Fibroblast of lung (primary cell): ENCODE results near the gene NHS. TPM values are rescaled to one million over a fixed set of nuclear protein-coding genes. Genes with fewer than 3 reads are reported as not detected.
A peak's percentile ranks its signal among the peaks of the same experiment; 100 is the strongest.

Source experiments
- DNase-seq, 2 donors: peaks; one replicate each; pipeline versions ENCODE4 v3.0.0 to v3.0.0-alpha.2; 2010; ENCODE audit warnings: low read depth in 2 of 2
- H2AFZ ChIP-seq: 2 replicates; pipeline ENCODE4 v1.5.1; 2012; ENCODE audit warnings: low read length, control low read depth, inconsistent platforms
- H3K27ac ChIP-seq: 2 replicates; pipeline ENCODE4 v1.5.1; 2011; ENCODE audit warnings: low read length, control low read depth; ENCODE audit not compliant: insufficient read depth
- H3K27me3 ChIP-seq: 2 replicates; pipeline ENCODE4 v1.5.1; 2011; ENCODE audit warnings: mild to moderate bottlenecking, low read length; ENCODE audit not compliant: control insufficient read depth, insufficient read depth
- H3K36me3 ChIP-seq: 2 replicates; pipeline ENCODE4 v1.5.1; 2011; ENCODE audit warnings: low read length; ENCODE audit not compliant: control insufficient read depth, insufficient read depth
- H3K4me1 ChIP-seq: 2 replicates; pipeline ENCODE4 v1.5.1; 2011; ENCODE audit warnings: low read length; ENCODE audit not compliant: control insufficient read depth, insufficient read depth; ENCODE audit errors: extremely low read depth
- H3K4me2 ChIP-seq: 2 replicates; pipeline ENCODE4 v1.5.1; 2011; ENCODE audit warnings: low read length, control low read depth; ENCODE audit not compliant: insufficient read depth; ENCODE audit errors: extremely low read depth
- H3K4me3 ChIP-seq, 4 experiments: fragments of 200-600 bp in 1 of 4; sonication (generic) in 1 of 4; replicated peaks in 1 of 4; 2 replicates each; pipeline ENCODE4 v1.5.1; 2011 to 2016; ENCODE audit warnings: low read length in 4 of 4, low read depth in 3 of 4, mild to moderate bottlenecking in 3 of 4, control low read depth in 2 of 4, inconsistent platforms in 1 of 4, mixed read lengths in 1 of 4; ENCODE audit not compliant: insufficient read depth in 1 of 4; ENCODE audit errors: control extremely low read depth in 1 of 4
- H3K79me2 ChIP-seq: 2 replicates; pipeline ENCODE4 v1.5.1; 2012; ENCODE audit warnings: mild to moderate bottlenecking, low read length, inconsistent platforms; ENCODE audit not compliant: control insufficient read depth, insufficient read depth
- H3K9ac ChIP-seq: 2 replicates; pipeline ENCODE4 v1.5.1; 2011; ENCODE audit warnings: mild to moderate bottlenecking, low read length, control low read depth; ENCODE audit not compliant: insufficient read depth
- H3K9me3 ChIP-seq: 2 replicates; pipeline ENCODE4 v1.5.1; 2012; ENCODE audit warnings: low read depth, low read length; ENCODE audit not compliant: control insufficient read depth, insufficient read depth
- H4K20me1 ChIP-seq: 2 replicates; pipeline ENCODE4 v1.5.1; 2011; ENCODE audit warnings: low read length; ENCODE audit not compliant: control insufficient read depth, insufficient read depth; ENCODE audit errors: extremely low read depth
- EZH2 ChIP-seq: IDR thresholded peaks from 2 replicates; pipeline ENCODE4 v1.5.1; 2012; ENCODE audit warnings: low read length, control low read depth, mild to moderate bottlenecking; ENCODE audit errors: missing control alignments
- polyA plus RNA-seq, 2 donors: library from polyadenylated mRNA; depleted of rRNA in 1 of 2; stranded (reverse) in 1 of 2; unstranded in 1 of 2; fragments of >200 nt; gene quantifications; 2 replicates each; pipeline ENCODE4 v1.2.1, GENCODE V29; 2011 to 2012; ENCODE audit warnings: missing spikeins in 1 of 2
- total RNA-seq: library from RNA; depleted of rRNA; stranded (reverse); fragments of >200 nt; gene quantifications from 2 replicates; pipeline ENCODE4 v1.2.1, GENCODE V29; 2014
- TF ChIP-seq, protein P1 (sequence below), 2 donors: IDR thresholded peaks in 1 of 2; conservative IDR thresholded peaks in 1 of 2; 1 replicate in 1 of 2; 2 replicates in 1 of 2; pipeline ENCODE4 v1.5.1; 2011 to 2012; ENCODE audit warnings: low read length in 2 of 2, control low read depth in 1 of 2, inconsistent platforms in 1 of 2, low read depth in 1 of 2, mild to moderate bottlenecking in 1 of 2

Gene NHS
- total and polyA plus RNA-seq, 2 donors (not counting 1 experiment from before 2014, with no cell fraction given): 1.4 to 3.8 TPM

DNA sequence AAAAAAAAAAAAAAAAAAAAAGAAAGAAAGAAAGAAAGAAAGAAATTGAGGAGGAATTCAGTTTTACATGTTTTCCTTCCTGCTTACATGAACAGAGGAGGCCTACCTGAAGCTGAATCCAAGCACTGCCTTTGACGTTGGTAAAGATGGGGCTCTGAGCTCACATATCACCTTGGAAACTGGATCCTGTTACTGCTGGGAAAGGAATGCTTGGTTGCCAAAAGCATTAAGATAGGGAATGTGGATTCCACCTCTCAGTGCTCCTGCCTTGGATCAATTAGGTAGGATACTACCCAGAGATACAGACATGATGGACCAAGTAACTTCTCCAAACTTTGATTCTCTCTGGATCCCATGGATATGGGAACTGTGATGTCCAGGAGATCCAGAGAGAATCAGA, 50.6 kb downstream of the NHS start:
- H3K79me2 ChIP-seq: no peaks in the 10 kb centered on the region
- no peaks in the 10 kb centered on the region for H3K9me3 ChIP-seq
- no peaks in the 10 kb centered on the region for H4K20me1 ChIP-seq
- no peak overlapping the region for H3K4me3 ChIP-seq
- TF ChIP-seq, protein P1, sequence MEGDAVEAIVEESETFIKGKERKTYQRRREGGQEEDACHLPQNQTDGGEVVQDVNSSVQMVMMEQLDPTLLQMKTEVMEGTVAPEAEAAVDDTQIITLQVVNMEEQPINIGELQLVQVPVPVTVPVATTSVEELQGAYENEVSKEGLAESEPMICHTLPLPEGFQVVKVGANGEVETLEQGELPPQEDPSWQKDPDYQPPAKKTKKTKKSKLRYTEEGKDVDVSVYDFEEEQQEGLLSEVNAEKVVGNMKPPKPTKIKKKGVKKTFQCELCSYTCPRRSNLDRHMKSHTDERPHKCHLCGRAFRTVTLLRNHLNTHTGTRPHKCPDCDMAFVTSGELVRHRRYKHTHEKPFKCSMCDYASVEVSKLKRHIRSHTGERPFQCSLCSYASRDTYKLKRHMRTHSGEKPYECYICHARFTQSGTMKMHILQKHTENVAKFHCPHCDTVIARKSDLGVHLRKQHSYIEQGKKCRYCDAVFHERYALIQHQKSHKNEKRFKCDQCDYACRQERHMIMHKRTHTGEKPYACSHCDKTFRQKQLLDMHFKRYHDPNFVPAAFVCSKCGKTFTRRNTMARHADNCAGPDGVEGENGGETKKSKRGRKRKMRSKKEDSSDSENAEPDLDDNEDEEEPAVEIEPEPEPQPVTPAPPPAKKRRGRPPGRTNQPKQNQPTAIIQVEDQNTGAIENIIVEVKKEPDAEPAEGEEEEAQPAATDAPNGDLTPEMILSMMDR (conservative IDR thresholded peaks at IDR 0.05 in 1 of 2, IDR thresholded peaks at IDR 0.05 in 1 of 2; ENCODE audit: low read depth in 1 of 2, low read length in 2 of 2): no peak
- TF ChIP-seq EZH2: no peak
- no peak overlapping the region for H3K9ac ChIP-seq
- H3K27ac ChIP-seq: no peak overlapping the region
- DNase-seq: peak in 1 of 2 donors; percentile 50
- H3K36me3 ChIP-seq: no peaks in the 10 kb centered on the region
- H3K4me2 ChIP-seq: no peak overlapping the region
- no peaks in the 10 kb centered on the region for H3K4me1 ChIP-seq
- no peaks in the 10 kb centered on the region for H3K27me3 ChIP-seq
- H2AFZ ChIP-seq: no peak overlapping the region

DNA sequence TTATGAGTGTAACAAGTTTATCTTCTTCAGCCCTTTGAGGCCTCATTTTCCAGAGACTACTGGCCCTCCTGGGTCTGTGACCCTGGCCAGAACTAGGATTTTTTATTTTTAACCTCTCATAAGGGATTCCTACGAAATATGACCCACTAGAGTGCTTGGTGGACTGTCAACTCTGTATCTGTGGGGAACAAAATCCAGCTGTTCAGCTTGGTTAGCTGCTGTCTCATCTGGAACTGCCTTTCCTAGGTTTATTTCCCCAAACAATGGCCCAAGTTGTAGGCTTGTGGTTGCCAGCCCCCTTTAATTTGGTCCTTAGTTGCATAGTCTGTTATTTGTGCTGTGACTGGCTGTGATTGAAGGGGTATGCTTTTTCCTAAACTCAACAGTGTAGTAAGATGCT, 56.2 kb downstream of the NHS start:
- Histone ChIP-seq H3K79me2 (no peaks in the 10 kb centered on the region), H2AFZ (no peak overlapping the region), H3K9me3 (no peaks in the 10 kb centered on the region), H3K27me3 (no peaks in the 10 kb centered on the region), H4K20me1 (no peaks in the 10 kb centered on the region), H3K27ac (no peak overlapping the region), H3K36me3 (no peaks in the 10 kb centered on the region), H3K4me1 (no peaks in the 10 kb centered on the region), H3K4me2 (no peak overlapping the region), H3K9ac (no peak overlapping the region), H3K4me3 (no peak overlapping the region)
- TF ChIP-seq, protein P1 (conservative IDR thresholded peaks at IDR 0.05 in 1 of 2, IDR thresholded peaks at IDR 0.05 in 1 of 2; ENCODE audit: low read depth in 1 of 2, low read length in 2 of 2): no peak
- TF ChIP-seq EZH2: no peak
- DNase-seq: peak in 1 of 2 donors; percentile 71

DNA sequence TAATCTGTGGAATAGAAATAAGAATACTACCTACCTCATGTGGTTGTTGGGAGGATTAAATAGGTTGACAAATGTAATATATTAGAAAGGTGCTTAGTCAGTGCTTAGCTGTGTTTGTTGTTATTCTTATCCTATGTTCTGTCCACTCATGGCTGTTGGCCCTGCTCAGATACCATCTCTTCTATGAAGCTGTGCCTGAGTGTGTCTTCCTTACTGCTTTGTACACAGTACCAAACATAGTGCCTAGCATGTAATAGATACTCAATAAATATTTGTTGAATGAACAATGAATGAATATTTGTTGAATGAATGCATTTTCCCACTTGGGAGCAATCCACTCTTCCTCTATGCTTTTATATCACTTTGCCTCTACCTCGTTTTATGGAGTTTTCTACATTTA, 57.2 kb downstream of the NHS start:
- Histone ChIP-seq H3K27ac (no peak overlapping the region), H2AFZ (no peak overlapping the region), H3K4me1 (no peaks in the 10 kb centered on the region), H3K4me3 (no peak overlapping the region), H3K4me2 (no peak overlapping the region), H3K9me3 (no peaks in the 10 kb centered on the region), H3K9ac (no peak overlapping the region), H3K79me2 (no peaks in the 10 kb centered on the region), H3K27me3 (no peaks in the 10 kb centered on the region), H3K36me3 (no peaks in the 10 kb centered on the region), H4K20me1 (no peaks in the 10 kb centered on the region)
- no peak for TF ChIP-seq EZH2
- TF ChIP-seq, protein P1 (conservative IDR thresholded peaks at IDR 0.05 in 1 of 2, IDR thresholded peaks at IDR 0.05 in 1 of 2; ENCODE audit: low read depth in 1 of 2, low read length in 2 of 2): no peak
- no peak for DNase-seq
